H1 (cell line): ENCODE data around the gene SLC8A1. TPM values are rescaled to one million over a fixed set of nuclear protein-coding genes. Genes with fewer than 3 reads are reported as not detected.

Experiments used
- BACH1 ChIP-seq: IDR thresholded peaks from 2 replicates; pipeline ENCODE4 v1.6.1; 2012; ENCODE audit warnings: low read length, improper control_type of control experiment
- PHF8 ChIP-seq: fragments of 200-600 bp; sonication (generic); conservative IDR thresholded peaks from 2 replicates; pipeline ENCODE4 v1.7.1; 2012; ENCODE audit warnings: low read depth, mild to moderate bottlenecking, inconsistent platforms, low read length, moderate library complexity
- POLR2A ChIP-seq, 2 experiments: IDR thresholded peaks; 1 replicate in 1 of 2; 2 replicates in 1 of 2; pipeline ENCODE4 v1.6.1; 2011; ENCODE audit warnings: low read depth in 2 of 2, low read length in 2 of 2, mild to moderate bottlenecking in 2 of 2; ENCODE audit errors: control extremely low read depth in 1 of 2
- polyA plus RNA-seq, 7 experiments: library from polyadenylated mRNA; depleted of rRNA in 3 of 7; stranded (reverse) in 5 of 7; unstranded in 2 of 7; fragments of >200 nt in 5 of 7; fragments of 200-250 nt in 2 of 7; gene quantifications; 1 replicate in 5 of 7; 2 replicates in 1 of 7; 4 replicates in 1 of 7; pipeline versions ENCODE4 v1.2.1 to v1.2.3, GENCODE V29; 2011 to 2013; ENCODE audit warnings: missing spikeins in 2 of 7, mixed read lengths in 2 of 7
- total RNA-seq: library from RNA; stranded (reverse); fragmentation: NEBNext Ultra II Directional; extraction: Animal tissue kit (Norgen Biotek cat#: 25700); gene quantifications from 2 replicates; pipeline ENCODE4 v1.2.1, GENCODE V29; 2021

Gene SLC8A1
- total and polyA plus RNA-seq, 2 of the 8 experiments (the other 6 are each of a cell fraction or from before 2014, with no cell fraction given) = 0.68 to 3.6 TPM

DNA sequence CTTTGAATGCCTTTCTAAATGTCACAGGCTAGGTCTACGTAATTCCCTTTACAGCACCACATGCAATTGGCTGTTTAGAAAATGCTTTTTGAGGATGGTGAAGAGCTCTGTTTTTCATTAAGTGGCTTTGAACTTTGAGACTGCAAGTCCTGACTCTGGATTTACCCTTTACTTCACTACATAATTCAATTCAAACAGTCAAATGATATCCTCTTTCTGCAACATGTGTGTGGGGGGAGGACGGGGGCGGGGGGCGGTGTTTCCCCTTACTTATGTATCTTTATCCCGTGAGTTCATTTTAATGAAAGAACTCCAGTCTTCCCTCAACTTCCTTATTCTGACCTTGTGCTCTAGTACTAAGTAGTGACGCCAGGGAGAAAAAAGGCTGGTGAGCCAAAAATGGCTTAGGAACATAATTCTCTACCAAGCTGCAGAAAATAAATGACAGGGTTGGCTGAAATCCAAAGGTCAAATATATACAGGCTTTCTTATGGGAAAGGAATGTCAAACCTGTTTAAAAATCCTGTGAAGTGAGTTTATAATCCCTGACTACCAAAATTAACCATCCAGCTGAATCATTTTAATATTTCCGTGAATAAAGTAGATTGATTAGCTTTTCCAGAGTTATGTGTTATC is 119.6 kb downstream of the SLC8A1 start (continued):
- TF ChIP-seq BACH1 (no peak), PHF8 (no peak), POLR2A (IDR thresholded peaks at IDR 0.05; ENCODE audit: control extremely low read depth in 1 of 2, low read depth in 2 of 2, low read length in 2 of 2) (no peak)
- TF ChIP-seq, all 59 proteins: peak for 0
